AG09309 (cell line): ENCODE data around the gene CMSS1.

Experiments used
- DNase-seq: peaks from one replicate; pipeline ENCODE4 v3.0.0-alpha.2; 2010; ENCODE audit warnings: low read depth
- H3K4me3 ChIP-seq: 2 replicates; pipeline ENCODE4 v1.5.1; 2011; ENCODE audit warnings: mild to moderate bottlenecking, low read depth, low read length, moderate library complexity; ENCODE audit not compliant: control insufficient read depth
- TF ChIP-seq, protein P1 (sequence below): IDR thresholded peaks from 2 replicates; pipeline ENCODE4 v1.5.1; 2011; ENCODE audit warnings: mild to moderate bottlenecking, low read depth, low read length, inconsistent platforms; ENCODE audit not compliant: insufficient read depth, control insufficient read depth; ENCODE audit errors: missing control alignments

Gene CMSS1

DNA sequence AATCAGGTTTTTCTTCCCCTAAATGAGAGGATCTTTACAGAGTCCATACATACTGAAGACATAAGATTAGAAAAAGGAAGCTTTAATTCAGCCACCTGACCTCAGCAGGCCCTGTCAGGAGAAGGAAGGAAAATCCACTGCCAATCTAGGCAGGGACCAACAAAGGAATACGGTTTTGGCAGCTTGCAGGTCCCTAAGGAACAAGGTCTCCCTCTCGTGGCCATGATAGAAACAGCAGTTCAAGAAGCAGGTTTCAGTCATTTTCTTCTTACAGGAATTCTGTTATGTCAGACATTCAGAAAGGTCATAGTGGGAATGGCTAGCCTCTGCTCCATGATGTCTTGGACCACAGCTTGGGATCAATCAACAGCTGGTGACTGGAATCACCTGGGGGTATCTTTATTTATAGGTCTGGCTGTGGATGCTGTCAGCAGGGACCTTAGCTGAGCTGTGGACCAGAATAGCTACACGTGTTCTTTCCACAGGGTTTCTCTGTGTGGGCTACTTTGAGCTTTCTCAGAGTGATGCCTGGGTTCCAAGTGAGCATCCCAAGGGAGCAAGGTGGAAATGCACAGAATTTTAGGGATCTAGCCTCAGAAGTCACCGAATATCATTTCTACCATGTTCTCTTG, 9.4 kb upstream of the CMSS1 start:
- DNase-seq, result peak; percentile 60
- TF ChIP-seq, protein P1, sequence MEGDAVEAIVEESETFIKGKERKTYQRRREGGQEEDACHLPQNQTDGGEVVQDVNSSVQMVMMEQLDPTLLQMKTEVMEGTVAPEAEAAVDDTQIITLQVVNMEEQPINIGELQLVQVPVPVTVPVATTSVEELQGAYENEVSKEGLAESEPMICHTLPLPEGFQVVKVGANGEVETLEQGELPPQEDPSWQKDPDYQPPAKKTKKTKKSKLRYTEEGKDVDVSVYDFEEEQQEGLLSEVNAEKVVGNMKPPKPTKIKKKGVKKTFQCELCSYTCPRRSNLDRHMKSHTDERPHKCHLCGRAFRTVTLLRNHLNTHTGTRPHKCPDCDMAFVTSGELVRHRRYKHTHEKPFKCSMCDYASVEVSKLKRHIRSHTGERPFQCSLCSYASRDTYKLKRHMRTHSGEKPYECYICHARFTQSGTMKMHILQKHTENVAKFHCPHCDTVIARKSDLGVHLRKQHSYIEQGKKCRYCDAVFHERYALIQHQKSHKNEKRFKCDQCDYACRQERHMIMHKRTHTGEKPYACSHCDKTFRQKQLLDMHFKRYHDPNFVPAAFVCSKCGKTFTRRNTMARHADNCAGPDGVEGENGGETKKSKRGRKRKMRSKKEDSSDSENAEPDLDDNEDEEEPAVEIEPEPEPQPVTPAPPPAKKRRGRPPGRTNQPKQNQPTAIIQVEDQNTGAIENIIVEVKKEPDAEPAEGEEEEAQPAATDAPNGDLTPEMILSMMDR, result peak; percentile 83
- H3K4me3 ChIP-seq, result no peak overlapping the region

DNA sequence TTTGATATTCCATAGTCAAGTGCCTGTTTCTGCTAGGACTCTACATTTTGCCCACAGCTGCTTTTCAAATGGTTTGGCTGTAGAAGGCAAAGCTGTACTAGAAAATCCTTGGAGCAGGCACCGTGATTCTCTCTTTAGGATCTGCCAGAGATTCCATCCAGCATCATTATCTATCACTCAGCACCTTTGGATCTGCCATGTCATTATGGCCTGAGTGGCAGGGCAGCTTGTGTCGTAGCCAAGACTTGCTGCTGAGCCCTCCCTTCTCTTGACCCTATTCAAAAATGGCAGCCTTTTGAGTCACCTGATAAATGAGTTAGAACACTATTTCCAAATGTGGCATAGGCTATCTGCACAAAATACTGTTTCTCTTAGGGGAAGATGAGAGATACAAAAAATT, 8.1 kb upstream of the CMSS1 start:
- no peak for DNase-seq
- H3K4me3 ChIP-seq, result no peak overlapping the region
- TF ChIP-seq, protein P1, result no peak

DNA sequence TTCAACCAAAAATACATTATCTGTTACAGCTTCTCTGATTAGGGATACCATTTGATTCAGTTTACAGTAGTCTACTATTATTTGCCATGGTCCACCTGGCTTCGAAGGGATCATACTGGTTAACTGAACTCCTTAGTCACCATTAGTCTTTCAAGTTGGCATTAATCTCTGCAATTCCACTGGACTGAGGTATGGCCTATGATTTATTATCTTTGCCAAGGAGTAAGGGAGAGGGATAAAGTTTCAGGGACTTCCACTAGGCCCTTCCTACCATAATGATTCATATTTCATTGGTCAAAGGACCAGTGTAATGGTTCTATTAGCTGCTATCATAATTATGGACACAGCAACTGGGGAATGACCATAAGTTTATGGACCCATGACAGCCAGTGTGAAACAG, 7.3 kb upstream of the CMSS1 start:
- TF ChIP-seq, protein P1, result no peak
- no peak overlapping the region for H3K4me3 ChIP-seq
- DNase-seq, result no peak

DNA sequence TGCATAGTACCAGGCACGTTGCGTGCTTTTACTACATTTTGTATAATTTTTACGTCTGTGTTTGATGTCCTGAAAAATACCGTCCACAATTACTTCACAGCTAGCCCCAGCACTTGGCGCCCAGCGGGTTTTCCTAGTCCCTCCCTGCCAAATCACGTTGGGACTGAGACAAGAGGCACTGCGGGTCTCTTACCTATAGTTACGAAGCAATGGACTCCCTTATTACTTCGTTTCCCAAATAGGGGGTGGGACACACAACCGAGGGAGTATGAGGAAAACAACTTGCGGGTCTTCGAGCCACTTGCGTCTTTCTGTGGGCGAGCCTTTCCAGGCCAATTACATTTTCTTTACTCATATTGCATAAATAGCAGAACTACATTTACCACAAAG, 620 bp upstream of the CMSS1 start:
- TF ChIP-seq, protein P1, result no peak
- no peak for DNase-seq
- H3K4me3 ChIP-seq, result peak overlapping the region; percentile 81

DNA sequence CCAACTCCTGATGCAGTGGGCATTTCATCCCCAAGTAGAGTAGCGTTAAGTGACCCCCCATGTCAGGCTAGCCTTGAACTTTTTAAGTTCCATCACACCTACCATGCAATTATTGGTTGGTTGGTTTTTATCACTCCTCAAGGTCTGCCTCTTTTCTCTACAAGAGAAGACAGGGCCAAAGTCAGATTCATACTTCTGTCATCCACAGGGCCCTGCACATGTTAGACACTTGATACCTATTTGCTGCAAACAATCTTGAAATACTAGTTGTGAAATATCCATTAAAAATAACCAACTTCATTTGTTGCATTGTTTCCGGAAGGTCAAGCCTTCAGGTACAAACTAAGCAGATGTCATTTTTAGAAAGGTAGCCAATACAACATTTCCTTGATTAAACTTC, 1.2 kb downstream of the CMSS1 start:
- TF ChIP-seq, protein P1, result no peak
- no peak for DNase-seq
- no peak overlapping the region for H3K4me3 ChIP-seq

- H3K4me3 ChIP-seq, result no peak overlapping the region
- DNase-seq, result no peak
- TF ChIP-seq, protein P1, result no peak
Observed at GRCh38 chr3:99823723-99824711, 6.4 kb downstream of the CMSS1 start.
